Measurements from ENCODE around the gene PAOX.
"Not testable (repeated sequence)": the region's sequence is repeated elsewhere in the genome, so short reads cannot be mapped to it uniquely, and the experiment has no call there.

Gene PAOX

GRCh38 chr10:133411523-133412380 is 32.7 kb downstream of the PAOX start:
- DNase-seq: no peak

DNA sequence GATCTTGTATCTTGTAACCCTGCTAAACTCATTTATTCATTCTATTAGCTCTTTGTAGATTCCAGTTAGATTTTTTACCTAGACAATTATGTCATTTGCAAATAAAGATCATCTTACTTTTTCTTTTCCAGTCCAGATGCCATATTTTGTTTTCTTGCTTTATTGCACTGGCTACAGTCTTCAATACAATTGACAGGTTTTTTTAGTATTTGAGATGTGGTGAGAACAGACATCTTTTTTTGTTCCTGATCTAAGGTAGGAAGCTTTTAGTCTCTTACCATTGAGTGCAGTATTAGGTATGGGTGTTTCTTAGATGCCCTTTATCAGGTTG is 33.3 kb downstream of the PAOX start:
- no peak for DNase-seq

DNA sequence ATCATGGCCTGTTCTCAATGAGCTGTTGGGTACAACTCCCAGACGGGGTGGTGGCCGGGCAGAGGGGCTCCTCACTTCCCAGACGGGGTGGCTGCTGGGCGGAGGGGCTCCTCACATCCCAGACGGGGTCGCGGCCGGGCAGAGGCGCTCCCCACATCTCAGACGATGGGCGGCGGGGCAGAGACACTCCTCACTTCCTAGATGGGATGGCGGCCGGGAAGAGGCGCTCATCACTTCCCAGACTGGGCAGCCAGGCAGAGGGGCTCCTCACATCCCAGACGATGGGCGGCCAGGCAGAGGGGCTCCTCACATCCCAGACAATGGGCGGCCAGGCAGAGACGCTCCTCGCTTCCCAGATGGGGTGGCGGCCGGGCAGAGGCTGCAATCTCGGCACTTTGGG is 35.3 kb downstream of the PAOX start:
- not testable (repeated sequence) for DNase-seq

DNA sequence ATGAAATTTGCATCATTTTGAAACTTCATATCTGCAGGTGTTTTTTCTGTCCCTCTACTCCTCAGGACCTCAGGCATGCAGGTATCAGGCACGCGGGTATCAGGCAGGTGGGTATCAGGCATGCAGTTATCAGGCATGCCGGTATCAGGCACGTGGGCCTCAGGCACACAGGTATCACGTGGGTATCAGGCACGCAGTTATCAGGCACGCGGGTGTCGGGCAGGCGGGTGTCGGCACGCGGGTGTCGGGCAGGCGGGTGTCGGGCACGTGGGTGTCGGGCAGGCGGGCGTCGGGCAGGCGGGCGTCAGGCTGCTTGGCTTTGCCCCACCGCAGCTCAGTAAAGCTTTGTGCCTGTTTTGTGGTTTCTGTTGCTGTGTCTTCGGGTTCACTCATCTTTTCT is 36.7 kb downstream of the PAOX start:
- DNase-seq: no peak

DNA sequence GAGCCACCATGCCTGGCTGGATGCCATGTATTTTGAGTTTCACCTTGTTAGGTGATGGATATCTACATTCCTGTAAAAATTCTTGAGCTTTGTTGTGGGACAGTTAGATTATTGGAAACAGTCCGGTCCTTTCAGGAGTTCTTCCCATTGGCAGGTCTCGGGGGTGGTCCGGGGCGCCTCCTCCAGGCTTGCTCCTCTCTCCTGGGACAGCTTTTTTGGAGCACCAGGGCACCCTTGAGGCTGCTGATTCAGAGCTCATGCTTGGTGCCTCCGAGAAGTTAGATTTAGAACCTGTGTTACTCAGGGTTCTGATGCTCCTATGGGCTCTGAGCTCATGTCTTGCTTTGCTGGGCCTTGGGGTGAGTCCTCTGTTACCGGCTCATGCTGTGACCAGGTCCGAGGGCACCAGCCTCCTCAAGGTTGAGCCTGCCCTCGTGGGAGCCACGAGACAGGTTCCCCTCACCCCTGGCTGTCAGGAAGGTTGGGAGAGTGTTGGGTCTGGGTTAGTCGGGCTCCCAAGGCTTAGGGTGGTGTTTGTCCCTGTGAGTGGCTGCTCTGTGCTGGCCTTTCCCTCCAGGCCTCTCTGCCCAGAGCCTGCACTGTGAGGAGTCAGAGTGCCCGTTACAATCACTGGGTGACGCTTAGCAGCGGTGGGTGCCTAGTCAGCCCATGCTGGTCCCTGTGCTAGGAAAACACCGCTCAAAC is 39.4 kb downstream of the PAOX start:
- DNase-seq: no peak

GRCh38 chr10:133419211-133419950 is 40.3 kb downstream of the PAOX start:
- DNase-seq: no peak

GRCh38 chr10:133420028-133420427 is 41.0 kb downstream of the PAOX start:
- DNase-seq: no peak

DNA sequence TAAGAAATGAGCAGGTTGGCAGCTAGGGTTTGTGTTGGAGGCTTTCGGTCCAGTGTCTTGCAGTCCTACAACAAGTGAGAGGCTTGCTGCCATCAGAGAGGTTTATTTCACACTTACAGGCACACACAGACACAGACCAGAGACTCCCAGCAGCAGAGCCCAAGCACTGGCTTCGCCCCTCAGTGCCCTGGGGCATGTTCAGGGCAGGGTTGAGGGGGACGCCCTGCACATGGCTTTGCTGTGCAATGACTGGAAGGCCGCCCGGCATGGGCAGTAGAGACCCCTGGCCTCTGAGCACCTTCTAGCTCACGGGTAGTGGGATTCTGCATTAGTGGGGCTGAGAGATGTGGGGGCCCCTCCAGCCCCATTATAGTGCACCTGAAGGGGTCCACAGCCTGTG is 41.5 kb downstream of the PAOX start:
- DNase-seq: no peak

DNA sequence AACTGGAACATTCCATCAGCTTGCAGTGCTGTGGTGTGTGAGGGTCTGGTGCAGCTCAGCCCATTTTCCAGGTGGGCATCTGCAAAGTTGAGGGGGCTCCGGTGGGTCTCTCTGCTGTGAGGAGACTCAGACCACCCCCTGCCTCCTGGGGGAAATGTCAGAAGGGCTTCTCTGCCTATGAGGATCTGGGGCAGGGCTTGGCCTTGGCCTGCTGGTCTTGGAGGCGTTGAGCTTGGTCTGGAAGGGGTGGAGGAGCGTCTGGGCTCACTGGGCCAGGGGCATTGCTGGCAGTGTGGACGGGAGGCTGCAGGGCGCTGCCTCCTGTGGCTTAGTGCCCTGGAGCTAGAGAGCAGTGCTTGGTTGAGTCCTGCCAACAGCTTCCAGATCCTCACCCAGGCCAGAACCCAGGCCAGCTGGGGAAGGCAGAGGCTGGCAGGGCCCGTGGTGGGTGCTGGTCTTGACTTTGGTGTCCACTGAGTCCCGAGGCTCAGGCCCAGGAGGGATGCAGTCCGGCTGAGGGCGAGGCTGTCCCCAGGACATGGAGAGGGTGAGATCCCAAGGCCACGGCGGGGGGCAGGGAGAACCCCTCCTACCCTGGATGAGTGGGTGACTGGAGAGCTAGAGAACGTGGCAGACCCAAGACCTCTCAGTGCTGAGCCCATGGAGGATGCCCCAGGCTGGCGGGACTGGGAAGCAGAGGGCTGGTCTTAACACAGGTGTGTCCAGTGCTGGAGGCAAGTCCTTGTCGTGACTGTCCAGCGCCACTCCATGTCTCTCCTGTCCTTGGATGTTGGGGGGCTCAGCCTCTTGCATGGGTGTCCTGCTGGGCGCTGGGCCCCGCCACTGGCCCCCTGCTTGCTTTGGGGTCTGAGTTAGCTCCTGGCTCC is 42.5 kb downstream of the PAOX start:
- no peak for DNase-seq

GRCh38 chr10:133422223-133422806 is 43.3 kb downstream of the PAOX start:
- no peak for DNase-seq

GRCh38 chr10:133422807-133423771 is 44.0 kb downstream of the PAOX start:
- no peak for DNase-seq

- not testable (repeated sequence) for DNase-seq
Measured at GRCh38 chr10:133424102-133424501, 45.0 kb downstream of the PAOX start.

- DNase-seq: not testable (repeated sequence)
Measured at GRCh38 chr10:133424601-133425000, 45.5 kb downstream of the PAOX start, which contains the start of gene SPRN. Gene SPRN, minus strand, starts transcription at chr10:133424625. Its CDS starts 944 bp downstream, at chr10:133423681.

DNA sequence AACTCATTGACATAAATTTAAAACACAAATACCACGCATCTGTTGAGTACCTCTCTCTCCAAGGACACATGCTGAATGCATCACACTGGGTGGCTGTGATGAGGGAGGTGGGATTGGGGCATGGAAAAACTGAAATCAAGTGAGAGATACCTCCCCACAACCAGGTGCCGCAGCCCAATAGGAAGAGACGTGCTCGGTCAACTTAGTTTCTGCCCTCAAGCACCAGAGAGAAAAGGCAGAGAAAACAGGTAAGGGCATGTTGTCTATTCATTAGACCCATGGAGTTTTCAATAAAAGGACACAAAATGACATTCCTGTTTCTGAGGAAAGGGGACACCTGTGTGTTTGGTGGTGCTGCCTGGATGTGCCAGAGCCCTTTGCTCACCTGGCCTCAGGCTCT is 50.5 kb downstream of the PAOX start:
- DNase-seq: not testable (repeated sequence)

GRCh38 chr10:133431888-133432613 is 53.0 kb downstream of the PAOX start:
- DNase-seq: not testable (repeated sequence)

DNA sequence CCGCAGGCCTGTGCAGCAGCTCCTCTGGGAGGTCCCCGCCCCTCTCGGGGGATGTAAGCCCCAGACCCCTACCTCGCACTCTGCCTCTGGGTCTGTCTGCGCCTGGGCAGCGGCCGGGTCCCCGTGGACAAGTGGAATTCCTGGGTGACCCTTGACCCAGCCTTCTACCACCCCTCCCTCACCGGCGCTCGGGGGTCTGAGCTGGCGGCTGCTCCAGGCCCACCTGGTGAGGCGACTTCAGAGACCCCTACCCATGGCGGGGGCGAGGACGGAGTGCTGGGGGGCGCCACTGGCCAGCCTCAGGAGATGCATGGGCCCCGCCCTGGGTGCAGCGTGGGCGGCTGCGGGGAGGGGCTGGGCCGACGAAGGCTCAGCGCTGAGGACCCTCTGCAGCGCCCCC is 53.7 kb downstream of the PAOX start:
- DNase-seq: not testable (repeated sequence)

DNA sequence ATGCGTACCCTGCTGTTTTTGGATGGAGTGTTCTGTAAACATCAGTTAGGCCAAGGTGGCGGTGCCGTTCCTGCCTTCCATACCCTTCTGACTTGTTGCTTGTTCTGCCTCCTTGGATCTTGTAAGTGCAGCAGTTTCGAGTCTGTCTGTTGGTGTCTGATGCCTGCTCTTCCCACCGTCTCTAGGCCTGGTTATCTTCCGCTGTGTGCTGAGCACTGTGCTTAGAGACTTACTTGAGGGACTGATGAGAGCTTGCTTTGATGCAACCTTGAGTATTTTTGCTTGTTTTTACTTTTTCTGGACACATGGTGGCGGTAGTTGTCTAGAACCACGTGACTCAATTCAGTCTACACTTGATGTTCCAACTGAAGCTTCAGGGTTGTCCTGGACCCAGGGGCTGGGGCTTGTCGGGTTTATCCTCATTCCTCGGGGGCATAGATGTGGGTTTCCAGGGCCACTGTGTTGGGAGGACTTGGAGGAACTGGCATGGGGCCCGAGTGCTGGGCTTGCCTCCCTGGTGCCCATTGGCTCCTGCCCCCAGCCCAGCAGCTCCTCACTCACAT is 59.7 kb downstream of the PAOX start:
- DNase-seq: no peak

- DNase-seq: no peak
Measured at GRCh38 chr10:133439517-133440461, 60.7 kb downstream of the PAOX start.
